Liver (tissue), 9 donors: ENCODE results near the gene GLIPR1L2. TPM values are rescaled to one million over a fixed set of nuclear protein-coding genes. Genes with fewer than 3 reads are reported as not detected.

Experiments
- DNase-seq: peaks from one replicate; pipeline ENCODE4 v3.0.0-alpha.2; 2017; ENCODE audit warnings: low spot score
- H3K27ac ChIP-seq, 2 donors: one replicate each; pipeline ENCODE4 v1.7.0; 2013; ENCODE audit warnings: inconsistent platforms in 2 of 2, low read length in 2 of 2, control low read depth in 1 of 2, low read depth in 1 of 2, mild to moderate bottlenecking in 1 of 2
- H3K27me3 ChIP-seq, 4 donors: one replicate each; pipeline versions ENCODE4 v1.6.1 to v1.7.0; 2013; ENCODE audit warnings: low read length in 3 of 4, inconsistent platforms in 1 of 4, mild to moderate bottlenecking in 1 of 4, moderate library complexity in 1 of 4; ENCODE audit not compliant: control insufficient read depth in 4 of 4, insufficient read depth in 4 of 4
- H3K36me3 ChIP-seq, 4 donors: one replicate each; pipeline versions ENCODE4 v1.6.1 to v1.7.0; 2013; ENCODE audit warnings: low read length in 3 of 4, mild to moderate bottlenecking in 3 of 4, low read depth in 1 of 4, moderate library complexity in 1 of 4; ENCODE audit not compliant: control insufficient read depth in 4 of 4, insufficient read depth in 3 of 4
- H3K4me1 ChIP-seq, 4 donors: one replicate each; pipeline versions ENCODE4 v1.6.1 to v1.7.0; 2013; ENCODE audit warnings: low read length in 3 of 4, mild to moderate bottlenecking in 3 of 4, moderate library complexity in 1 of 4; ENCODE audit not compliant: control insufficient read depth in 4 of 4, insufficient read depth in 4 of 4
- H3K4me3 ChIP-seq, 3 donors: one replicate each; pipeline versions ENCODE4 v1.6.1 to v1.7.0; 2013; ENCODE audit warnings: low read length in 3 of 3, control low read depth in 1 of 3, low read depth in 1 of 3, mild to moderate bottlenecking in 1 of 3
- H3K9ac ChIP-seq, 2 donors: one replicate each; pipeline ENCODE4 v1.7.0; 2013; ENCODE audit warnings: low read length in 2 of 2, mild to moderate bottlenecking in 2 of 2, moderate library complexity in 2 of 2, control low read depth in 1 of 2, low read depth in 1 of 2
- H3K9me3 ChIP-seq, 4 donors: one replicate each; pipeline versions ENCODE4 v1.6.1 to v1.7.0; 2013; ENCODE audit warnings: low read length in 3 of 4; ENCODE audit not compliant: control insufficient read depth in 4 of 4
- ATF3 ChIP-seq: IDR thresholded peaks from 2 replicates; pipeline ENCODE4 v1.6.1; 2016; ENCODE audit warnings: antibody characterized with exemption
- CTCF ChIP-seq: fragments of 150-350 bp; IDR thresholded peaks from 2 replicates; pipeline ENCODE4 v1.5.1; 2017; ENCODE audit warnings: improper control_type of control experiment, low read depth, low read length; ENCODE audit not compliant: missing input control
- EGR1 ChIP-seq, 2 donors: IDR thresholded peaks; 2 replicates each; pipeline ENCODE4 v1.6.1; 2016 to 2018; ENCODE audit warnings: antibody characterized with exemption in 2 of 2, low read depth in 2 of 2
- FOXA1 ChIP-seq: IDR thresholded peaks from 2 replicates; pipeline ENCODE4 v1.6.1; 2016; ENCODE audit warnings: antibody characterized with exemption
- FOXA2 ChIP-seq: IDR thresholded peaks from 2 replicates; pipeline ENCODE4 v1.6.1; 2016; ENCODE audit warnings: antibody characterized with exemption
- GABPA ChIP-seq, 2 donors: IDR thresholded peaks in 1 of 2; conservative IDR thresholded peaks in 1 of 2; 2 replicates each; pipeline ENCODE4 v1.6.1; 2016; ENCODE audit warnings: antibody characterized with exemption in 2 of 2, mild to moderate bottlenecking in 1 of 2, moderate library complexity in 1 of 2
- HNF4A ChIP-seq, 2 donors: conservative IDR thresholded peaks; 2 replicates each; pipeline ENCODE4 v1.6.1; 2016; ENCODE audit warnings: antibody characterized with exemption in 2 of 2, mild to moderate bottlenecking in 2 of 2
- HNF4G ChIP-seq: IDR thresholded peaks from 2 replicates; pipeline ENCODE4 v1.6.1; 2016; ENCODE audit warnings: antibody characterized with exemption
- MAX ChIP-seq: IDR thresholded peaks from 2 replicates; pipeline ENCODE4 v1.6.1; 2016; ENCODE audit warnings: antibody characterized with exemption
- NR2F2 ChIP-seq: IDR thresholded peaks from 2 replicates; pipeline ENCODE4 v1.6.1; 2016; ENCODE audit warnings: antibody characterized with exemption
- RAD21 ChIP-seq, 2 donors: IDR thresholded peaks; 2 replicates each; pipeline ENCODE4 v1.6.1; 2016; ENCODE audit warnings: antibody characterized with exemption in 2 of 2, mild to moderate bottlenecking in 2 of 2
- REST ChIP-seq: IDR thresholded peaks from 2 replicates; pipeline ENCODE4 v1.6.1; 2016; ENCODE audit warnings: antibody characterized with exemption, mild to moderate bottlenecking
- RXRA ChIP-seq, 2 donors: IDR thresholded peaks; 2 replicates each; pipeline ENCODE4 v1.6.1; 2017 to 2018; ENCODE audit warnings: antibody characterized with exemption in 2 of 2, mild to moderate bottlenecking in 1 of 2
- SP1 ChIP-seq: IDR thresholded peaks from 2 replicates; pipeline ENCODE4 v1.6.1; 2018; ENCODE audit warnings: antibody characterized with exemption, mild to moderate bottlenecking
- TAF1 ChIP-seq: conservative IDR thresholded peaks from 2 replicates; pipeline ENCODE4 v1.6.1; 2016; ENCODE audit warnings: antibody characterized with exemption, mild to moderate bottlenecking
- YY1 ChIP-seq: IDR thresholded peaks from 2 replicates; pipeline ENCODE4 v1.6.1; 2016; ENCODE audit warnings: antibody characterized with exemption, mild to moderate bottlenecking
- ZBTB33 ChIP-seq: IDR thresholded peaks from 2 replicates; pipeline ENCODE4 v1.6.1; 2016; ENCODE audit warnings: antibody characterized with exemption
- WGBS: extraction: QIAGEN DNeasy Blood & Tissue Kit; methylation state at CpG from one replicate; pipeline ENCODE4 v1.1.7; 2013; 5-methylcytosine and 5-hydroxymethylcytosine counted together
- polyA plus RNA-seq, 2 donors: library from polyadenylated mRNA; stranded (reverse) in 1 of 2; unstranded in 1 of 2; fragments of 200-250 nt in 1 of 2; fragments of >200 nt in 1 of 2; fragmentation: Nextera tagmentation in 1 of 2; extraction: Ambion mirVana in 1 of 2; gene quantifications; one replicate each; pipeline versions ENCODE4 v1.2.1 to v1.2.3, GENCODE V29; 2013 to 2015
- total RNA-seq, 2 donors: library from RNA; depleted of rRNA; stranded (reverse); fragments of >200 nt; gene quantifications; one replicate each; pipeline ENCODE4 v1.2.3, GENCODE V29; 2014
- donor health status: healthy.
- donor health status: healthy.
- donor health status: healthy.
- donor health status: healthy.
- donor health status: healthy.

Gene GLIPR1L2
- total and polyA plus RNA-seq, 4 donors = 0.05 to 0.38 (median 0.26) TPM

GRCh38 chr12:75471902-75472890 lies 81.3 kb downstream of the GLIPR1L2 start:
- no peaks in the 10 kb centered on the region for H3K9me3 ChIP-seq

More at GRCh38 chr12:75471902-75472890, 81.3 kb downstream of the GLIPR1L2 start:
- 82% methylated on average over 6 of the region's 6 CpGs for WGBS
- Histone ChIP-seq H3K9ac (no peak overlapping the region), H3K27me3 (no peaks in the 10 kb centered on the region), H3K4me3 (no peak overlapping the region), H3K27ac (no peak overlapping the region), H3K4me1 (no peaks in the 10 kb centered on the region), H3K36me3 (no peaks in the 10 kb centered on the region)
- DNase-seq = no peak
- no peak for TF ChIP-seq ZBTB33
- no peak for TF ChIP-seq SP1
- TF ChIP-seq GABPA (IDR thresholded peaks at IDR 0.05 in 1 of 2, conservative IDR thresholded peaks at IDR 0.05 in 1 of 2) = no peak
- TF ChIP-seq ATF3 = no peak
- TF ChIP-seq HNF4G = no peak
- TF ChIP-seq CTCF = no peak
- no peak for TF ChIP-seq NR2F2
- no peak for TF ChIP-seq HNF4A (conservative IDR thresholded peaks at IDR 0.05)
- no peak for TF ChIP-seq YY1
- TF ChIP-seq EGR1 (IDR thresholded peaks at IDR 0.05; ENCODE audit: low read depth in 2 of 2) = no peak
- TF ChIP-seq TAF1 = no peak
- no peak for TF ChIP-seq RAD21 (IDR thresholded peaks at IDR 0.05)
- no peak for TF ChIP-seq FOXA1
- TF ChIP-seq FOXA2 = no peak
- no peak for TF ChIP-seq REST
- TF ChIP-seq MAX = no peak
- TF ChIP-seq RXRA (IDR thresholded peaks at IDR 0.05) = no peak
